VCaP (cell line): ENCODE measurements around the gene HPCAL4.
A peak's percentile ranks its signal among the peaks of the same experiment; 100 is the strongest.

ENCODE experiments used
- H3K27ac ChIP-seq: fragments of 450-650 bp; 2 replicates; pipeline ENCODE4 v1.5.1; 2017
- CTCF ChIP-seq: fragments of 450-650 bp; conservative IDR thresholded peaks from 2 replicates; pipeline ENCODE4 v1.5.1; 2017; ENCODE audit warnings: mild to moderate bottlenecking, moderate library complexity

HPCAL4 gene

DNA sequence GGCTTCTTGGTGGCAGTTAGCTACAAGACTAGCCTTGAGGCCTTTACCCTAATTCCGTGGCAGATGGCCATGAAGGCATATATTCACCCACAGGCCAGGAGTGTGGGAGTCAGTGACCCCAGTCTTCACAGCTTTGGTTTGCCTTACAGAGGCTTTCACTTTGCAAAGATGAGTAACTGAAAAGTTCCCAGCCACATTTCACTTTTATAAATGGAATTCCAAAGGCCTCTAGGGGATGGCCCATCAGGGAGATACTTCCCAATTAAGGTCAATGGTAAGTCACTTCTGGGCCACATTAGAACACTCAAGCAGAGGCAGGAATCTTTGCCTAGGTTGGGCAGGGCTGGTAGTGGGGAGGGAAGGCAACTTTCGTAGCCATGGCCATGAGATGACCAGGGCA lies 38.7 kb downstream of the HPCAL4 start:
- TF ChIP-seq CTCF, result no peak
- peak overlapping the region; percentile 68; the same call in 1 of the 2 replicates for H3K27ac ChIP-seq

DNA sequence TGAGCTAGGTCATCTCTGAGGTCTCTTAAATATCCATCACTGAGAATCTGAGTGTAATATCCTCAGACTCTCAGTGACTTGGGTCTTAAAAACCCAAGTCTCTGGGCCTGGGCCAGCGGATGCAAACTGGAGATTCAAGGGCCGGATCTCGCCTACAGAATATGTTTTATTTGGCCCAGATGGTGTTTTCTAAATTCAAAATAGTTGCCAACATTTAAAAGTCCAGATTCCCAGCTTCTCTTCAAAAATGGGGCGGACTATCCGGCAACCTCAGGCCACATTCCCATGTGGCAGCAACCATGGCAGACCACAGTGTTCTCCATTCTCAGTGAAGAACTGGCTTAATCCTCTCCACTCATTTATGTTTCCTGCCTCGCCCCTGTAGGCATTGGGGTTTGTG lies 39.1 kb downstream of the HPCAL4 start:
- no peak overlapping the region for H3K27ac ChIP-seq
- TF ChIP-seq CTCF, result no peak

- no peak for TF ChIP-seq CTCF
- no peak overlapping the region for H3K27ac ChIP-seq
Measured at GRCh38 chr1:39650431-39650830, 40.8 kb downstream of the HPCAL4 start.

GRCh38 chr1:39649636-39650185 lies 41.5 kb downstream of the HPCAL4 start:
- no peak for TF ChIP-seq CTCF
- H3K27ac ChIP-seq, result no peak overlapping the region

GRCh38 chr1:39648496-39648895 lies 42.7 kb downstream of the HPCAL4 start:
- no peak for TF ChIP-seq CTCF
- no peak overlapping the region for H3K27ac ChIP-seq

GRCh38 chr1:39647247-39647646 lies 44.0 kb downstream of the HPCAL4 start:
- no peak overlapping the region for H3K27ac ChIP-seq
- TF ChIP-seq CTCF, result no peak

DNA sequence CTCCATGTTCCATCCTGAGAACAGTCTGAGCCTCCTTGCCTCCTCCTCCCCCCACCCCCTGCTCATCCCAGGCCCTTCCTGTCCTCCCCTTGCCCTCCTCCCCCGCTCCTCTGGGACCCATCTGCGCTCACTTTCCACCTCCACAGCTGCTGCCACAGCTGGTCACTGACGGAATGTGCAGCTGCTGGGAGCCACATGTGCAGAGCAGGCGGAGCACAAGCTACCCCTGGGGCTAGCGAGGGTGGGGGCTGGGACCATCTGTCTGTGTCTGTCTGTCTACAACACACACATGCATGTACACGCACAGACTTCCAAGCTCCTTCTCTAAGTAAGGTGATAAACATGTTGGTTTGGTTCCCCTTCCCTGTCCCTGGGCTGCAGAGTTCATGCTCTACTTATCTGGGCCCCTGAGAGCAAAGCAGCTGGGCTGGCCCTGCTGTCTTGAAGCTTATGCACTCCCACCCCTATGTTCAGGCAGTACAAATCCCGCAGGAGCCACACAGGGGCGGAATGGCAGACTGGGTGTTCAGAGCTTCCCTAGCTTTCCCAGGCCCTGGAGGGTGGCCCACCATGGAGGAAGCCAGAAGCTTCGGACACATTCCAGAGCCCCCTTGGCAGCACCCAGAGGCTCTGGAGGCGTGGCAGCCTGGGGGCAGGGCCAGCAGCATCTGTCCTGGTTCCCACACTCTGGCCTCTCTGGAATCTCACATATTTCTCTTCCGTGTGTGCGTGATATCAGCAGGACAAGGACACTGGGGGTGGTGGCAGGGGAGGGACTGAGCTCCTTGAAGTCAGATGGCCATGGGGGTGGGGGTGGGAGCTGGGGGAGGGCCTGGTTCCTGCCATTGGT lies 44.8 kb downstream of the HPCAL4 start:
- no peak overlapping the region for H3K27ac ChIP-seq
- no peak for TF ChIP-seq CTCF
